OCI-LY7 (cell line): Measurements from ENCODE around the gene OLFM3. TPM values are rescaled to one million over a fixed set of nuclear protein-coding genes. Genes with fewer than 3 reads are reported as not detected.

ENCODE experiments used
- BruUV-seq: library from RNA; stranded (reverse); fragments of 400-500 nt; replicated peaks from 2 replicates; lab custom pipeline; 2021; lab: Mats Ljungman, UMichigan
- CTCF ChIA-PET: fragments of 300-600 bp; sonication (Branson Sonifier 250); formaldehyde crosslinking; loops from one replicate; lab custom pipeline; 2022; ENCODE audit warnings: antibody characterized with exemption; ENCODE audit not compliant: unreplicated experiment; lab: Charles Lee
- POLR2A ChIA-PET: fragments of 300-600 bp; sonication (Branson Sonifier 250); formaldehyde crosslinking; loops from one replicate; lab custom pipeline; 2022; ENCODE audit warnings: antibody characterized with exemption; lab: Charles Lee
- DNase-seq: peaks from one replicate; pipeline ENCODE4 v3.0.0-alpha.2; 2015; ENCODE audit warnings: low spot score
- H2AFZ ChIP-seq: fragments of 200-600 bp; sonication (generic), shearing (Covaris generic); 2 replicates; pipeline ENCODE4 v1.6.1; 2014; ENCODE audit warnings: mild to moderate bottlenecking, antibody characterized with exemption, low read length, moderate library complexity
- H3K27ac ChIP-seq: fragments of 200-600 bp; sonication (generic); 2 replicates; pipeline ENCODE4 v1.5.1; 2014; ENCODE audit warnings: mixed run types, low read depth, mild to moderate bottlenecking, moderate library complexity, low read length, inconsistent platforms; ENCODE audit not compliant: poor library complexity, severe bottlenecking
- H3K36me3 ChIP-seq: fragments of 200-600 bp; sonication (generic); 2 replicates; pipeline ENCODE4 v1.6.1; 2014; ENCODE audit warnings: mild to moderate bottlenecking, antibody characterized with exemption, low read length, moderate library complexity, mixed read lengths; ENCODE audit not compliant: insufficient read depth
- H3K4me1 ChIP-seq: fragments of 200-600 bp; sonication (generic); 2 replicates; pipeline ENCODE4 v1.5.1; 2014; ENCODE audit warnings: mild to moderate bottlenecking, low read length; ENCODE audit not compliant: insufficient read depth, poor library complexity, severe bottlenecking
- H3K4me2 ChIP-seq: fragments of 200-600 bp; sonication (generic); 2 replicates; pipeline ENCODE4 v1.6.1; 2014; ENCODE audit warnings: mild to moderate bottlenecking, low read length
- H3K4me3 ChIP-seq: fragments of 200-600 bp; sonication (generic); 2 replicates; pipeline ENCODE4 v1.5.1; 2014; ENCODE audit warnings: mild to moderate bottlenecking, low read depth, low read length; ENCODE audit not compliant: poor library complexity, severe bottlenecking
- H3K79me2 ChIP-seq: fragments of 200-600 bp; sonication (generic); 2 replicates; pipeline ENCODE4 v1.6.1; 2016; ENCODE audit warnings: low read depth, mild to moderate bottlenecking, low read length, moderate library complexity, mixed read lengths; ENCODE audit not compliant: insufficient read depth
- H3K9me2 ChIP-seq: fragments of 200-600 bp; sonication (generic); 2 replicates; pipeline ENCODE4 v1.6.1; 2016; ENCODE audit warnings: mild to moderate bottlenecking, low read length, mixed read lengths; ENCODE audit not compliant: insufficient read depth
- H3K9me3 ChIP-seq: fragments of 200-600 bp; sonication (generic); 2 replicates; pipeline ENCODE4 v1.6.1; 2014; ENCODE audit warnings: mild to moderate bottlenecking, mixed run types, low read length, mixed read lengths
- H4K20me1 ChIP-seq: fragments of 200-600 bp; sonication (generic); 2 replicates; pipeline ENCODE4 v1.6.1; 2014; ENCODE audit warnings: mild to moderate bottlenecking, antibody characterized with exemption, low read length, moderate library complexity, mixed read lengths; ENCODE audit not compliant: insufficient read depth
- EZH2phosphoT487 ChIP-seq: fragments of 200-600 bp; sonication (generic); IDR thresholded peaks from 2 replicates; pipeline ENCODE4 v1.6.1; 2018; ENCODE audit warnings: low read depth, borderline replicate concordance, mild to moderate bottlenecking, mixed run types, antibody characterized with exemption, low read length, moderate library complexity, mixed read lengths
- intact Hi-C: fragments of 100-400 bp; cut with micrococcal nuclease; formaldehyde crosslinking; loops from one replicate; pipeline ENCODE4 v1.10.0; 2022; ENCODE audit not compliant: unreplicated experiment
- total RNA-seq, 2 experiments: library from RNA; depleted of rRNA in 1 of 2; stranded (reverse); fragments of >200 nt in 1 of 2; shearing (Covaris generic) in 1 of 2; gene quantifications; 2 replicates each; pipeline ENCODE4 v1.2.3, GENCODE V29; 2014 to 2022
- TF ChIP-seq, protein P1 (sequence below): fragments of 200-600 bp; sonication (generic); conservative IDR thresholded peaks from 2 replicates; pipeline ENCODE4 v1.5.1; 2014; ENCODE audit warnings: mild to moderate bottlenecking, antibody characterized with exemption, low read length, moderate library complexity, mixed read lengths

Gene OLFM3
- total RNA-seq, 2 experiments from 2014 or later = not detected

DNA sequence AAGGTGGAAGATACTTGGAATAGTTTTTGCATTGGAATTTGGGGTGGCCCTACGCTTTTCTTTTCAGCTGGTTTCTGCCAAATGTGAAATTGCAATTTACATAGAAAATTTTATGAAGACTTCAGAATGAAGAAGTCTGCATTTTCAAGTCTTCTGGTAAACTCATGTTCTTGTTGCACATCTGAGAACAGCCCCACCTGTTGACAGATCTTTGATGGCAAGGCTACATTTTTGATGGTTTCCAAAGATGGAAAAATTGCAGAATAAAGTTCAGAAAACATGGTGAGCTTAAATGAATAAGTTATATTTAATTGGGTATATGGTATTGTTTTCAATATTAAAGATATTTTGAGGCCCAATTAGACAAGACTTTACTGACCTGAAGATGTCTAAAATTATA lies 25.4 kb downstream of the OLFM3 start:
- Histone ChIP-seq H4K20me1 (no peaks in the 10 kb centered on the region), H3K27ac (no peak overlapping the region), H3K4me2 (no peak overlapping the region), H3K9me3 (no peaks in the 10 kb centered on the region), H3K79me2 (no peaks in the 10 kb centered on the region), H3K9me2 (no peaks in the 10 kb centered on the region), H3K4me3 (no peak overlapping the region), H3K36me3 (no peaks in the 10 kb centered on the region), H3K4me1 (no peaks in the 10 kb centered on the region), H2AFZ (no peak overlapping the region)
- TF ChIP-seq EZH2phosphoT487 = no peak
- TF ChIP-seq, protein P1, sequence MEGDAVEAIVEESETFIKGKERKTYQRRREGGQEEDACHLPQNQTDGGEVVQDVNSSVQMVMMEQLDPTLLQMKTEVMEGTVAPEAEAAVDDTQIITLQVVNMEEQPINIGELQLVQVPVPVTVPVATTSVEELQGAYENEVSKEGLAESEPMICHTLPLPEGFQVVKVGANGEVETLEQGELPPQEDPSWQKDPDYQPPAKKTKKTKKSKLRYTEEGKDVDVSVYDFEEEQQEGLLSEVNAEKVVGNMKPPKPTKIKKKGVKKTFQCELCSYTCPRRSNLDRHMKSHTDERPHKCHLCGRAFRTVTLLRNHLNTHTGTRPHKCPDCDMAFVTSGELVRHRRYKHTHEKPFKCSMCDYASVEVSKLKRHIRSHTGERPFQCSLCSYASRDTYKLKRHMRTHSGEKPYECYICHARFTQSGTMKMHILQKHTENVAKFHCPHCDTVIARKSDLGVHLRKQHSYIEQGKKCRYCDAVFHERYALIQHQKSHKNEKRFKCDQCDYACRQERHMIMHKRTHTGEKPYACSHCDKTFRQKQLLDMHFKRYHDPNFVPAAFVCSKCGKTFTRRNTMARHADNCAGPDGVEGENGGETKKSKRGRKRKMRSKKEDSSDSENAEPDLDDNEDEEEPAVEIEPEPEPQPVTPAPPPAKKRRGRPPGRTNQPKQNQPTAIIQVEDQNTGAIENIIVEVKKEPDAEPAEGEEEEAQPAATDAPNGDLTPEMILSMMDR = 0 out of 2 replicates have a peak, but pooled peaks have one; percentile 29
- DNase-seq = no peak
- intact Hi-C loops = no loop called here
- ChIA-PET POLR2A (no interaction called here), CTCF (no interaction called here)
- no TSS peak for BruUV-seq

DNA sequence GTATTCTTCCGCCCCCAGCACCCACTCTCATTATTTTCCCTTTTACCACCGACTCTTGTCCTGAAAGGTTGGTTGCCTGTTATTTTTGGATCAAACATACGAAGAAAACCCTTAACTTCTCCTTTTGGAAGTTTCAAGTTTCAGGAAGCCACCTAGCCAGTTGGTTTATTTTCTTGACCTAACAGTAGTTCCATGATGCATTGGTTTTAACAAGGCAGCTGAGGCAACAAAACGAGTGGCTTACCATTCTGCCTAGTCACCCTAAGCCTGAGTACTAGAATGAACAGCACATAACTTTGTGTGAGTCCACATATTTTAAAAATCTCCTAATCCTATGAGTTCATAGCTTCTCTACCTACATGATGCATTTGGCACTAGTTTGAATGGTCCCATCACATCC lies 28.9 kb downstream of the OLFM3 start:
- BruUV-seq = no TSS peak
- DNase-seq = no peak
- H3K79me2 ChIP-seq = no peaks in the 10 kb centered on the region

DNA sequence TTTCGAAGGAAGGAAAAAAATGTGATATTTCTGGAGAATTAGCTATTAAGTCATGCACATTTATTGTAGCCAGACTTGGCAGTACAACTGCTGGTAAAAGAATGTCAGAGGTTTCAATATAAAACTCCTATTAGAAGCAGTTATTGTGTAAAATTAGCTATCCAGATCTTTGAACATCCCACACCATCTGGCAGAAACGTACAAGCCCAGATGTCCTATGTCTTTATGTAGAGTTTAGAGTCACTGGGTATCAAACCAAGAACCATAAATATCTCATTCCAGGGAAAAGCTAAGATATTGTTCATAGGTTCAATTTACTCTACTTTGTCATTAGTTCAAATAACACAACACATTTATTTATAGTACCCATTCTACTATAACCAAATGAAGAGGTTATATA lies 31.4 kb downstream of the OLFM3 start:
- H3K4me3 ChIP-seq = no peak overlapping the region
- BruUV-seq = no TSS peak
- no peak overlapping the region for H2AFZ ChIP-seq
- H3K36me3 ChIP-seq = no peaks in the 10 kb centered on the region
- ChIA-PET POLR2A (no interaction called here), CTCF (no interaction called here)
- no peaks in the 10 kb centered on the region for H3K4me1 ChIP-seq
- no peak overlapping the region for H3K27ac ChIP-seq
- TF ChIP-seq, protein P1 = no peak
- TF ChIP-seq EZH2phosphoT487 = no peak
- no peaks in the 10 kb centered on the region for H3K9me2 ChIP-seq
- H3K79me2 ChIP-seq = no peaks in the 10 kb centered on the region
- no peak overlapping the region for H3K4me2 ChIP-seq
- intact Hi-C loops = no loop called here
- no peaks in the 10 kb centered on the region for H3K9me3 ChIP-seq
- no peak for DNase-seq
- no peaks in the 10 kb centered on the region for H4K20me1 ChIP-seq

More for the DNA sequence above, 28.9 kb downstream of the OLFM3 start:
- Histone ChIP-seq H2AFZ (no peak overlapping the region), H4K20me1 (no peaks in the 10 kb centered on the region), H3K9me2 (no peaks in the 10 kb centered on the region), H3K4me2 (no peak overlapping the region), H3K36me3 (no peaks in the 10 kb centered on the region), H3K4me3 (no peak overlapping the region), H3K9me3 (no peaks in the 10 kb centered on the region), H3K27ac (no peak overlapping the region), H3K4me1 (no peaks in the 10 kb centered on the region)
- POLR2A ChIA-PET = interaction anchor here (0.7 to 1.0 kb wide), 2 partner anchors 16 to 350 kb away, joined by 3 read pairs; no protein-coding TSS in a partner anchor
- intact Hi-C loops = no loop called here
- CTCF ChIA-PET = no interaction called here
- TF ChIP-seq, protein P1 = no peak
- no peak for TF ChIP-seq EZH2phosphoT487
